ENCODE data around the gene ATP2A1. TPM values are rescaled to one million over a fixed set of nuclear protein-coding genes. Genes with fewer than 3 reads are reported as not detected.

ATP2A1 gene
- total RNA-seq, 1 experiment from 2014 or later, result 3.0 TPM

DNA sequence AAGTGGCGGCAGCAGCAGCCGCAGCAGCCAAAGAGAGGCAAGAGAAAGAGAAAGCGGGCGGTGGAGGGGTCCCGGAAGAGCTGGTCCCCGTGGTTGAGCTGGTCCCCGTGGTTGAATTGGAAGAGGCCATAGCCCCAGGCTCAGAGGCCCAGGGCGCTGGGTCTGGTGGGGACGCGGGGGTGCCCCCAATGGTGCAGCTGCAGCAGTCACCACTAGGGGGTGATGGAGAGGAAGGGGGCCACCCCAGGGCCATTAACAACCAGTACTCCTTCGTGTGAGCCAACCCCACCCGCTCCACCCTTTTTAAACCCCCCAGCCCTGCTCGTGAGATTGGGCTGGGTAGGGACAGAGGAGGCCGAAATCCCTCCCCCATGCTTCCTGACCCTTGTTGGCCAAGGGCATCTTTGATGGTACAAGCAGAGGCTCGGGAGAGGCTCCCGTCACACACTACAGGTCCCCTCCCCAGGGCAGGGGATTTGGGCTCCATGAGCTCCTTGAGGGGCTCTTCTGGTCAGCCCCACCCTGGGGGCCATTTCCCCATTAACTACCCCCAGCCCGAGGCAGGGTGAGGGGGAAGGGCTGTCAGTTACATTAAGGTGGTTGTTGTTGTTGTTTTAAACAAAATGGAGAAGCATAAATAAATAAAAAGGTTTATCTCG is 4.6 kb upstream of the ATP2A1 start:
- Histone ChIP-seq H3K9me3 (ENCODE audit: low read depth, low read length, poor library complexity, severe bottlenecking) (no peaks in the 10 kb centered on the region), H3K36me3 (ENCODE audit: insufficient read depth, low read length, poor library complexity, severe bottlenecking) (peaks cover 27% of the 10 kb centered on the region), H3K4me3 (ENCODE audit: low read depth, low read length, poor library complexity, severe bottlenecking) (no peak overlapping the region), H3K27me3 (replicated peaks; ENCODE audit: insufficient read depth, low read depth, low read length, poor library complexity) (no peaks in the 10 kb centered on the region), H3K27ac (ENCODE audit: low read depth, low read length, poor library complexity, severe bottlenecking) (no peak overlapping the region), H3K4me1 (ENCODE audit: insufficient read depth, low read length, poor library complexity, severe bottlenecking) (no peaks in the 10 kb centered on the region)
- TF ChIP-seq, protein P1, sequence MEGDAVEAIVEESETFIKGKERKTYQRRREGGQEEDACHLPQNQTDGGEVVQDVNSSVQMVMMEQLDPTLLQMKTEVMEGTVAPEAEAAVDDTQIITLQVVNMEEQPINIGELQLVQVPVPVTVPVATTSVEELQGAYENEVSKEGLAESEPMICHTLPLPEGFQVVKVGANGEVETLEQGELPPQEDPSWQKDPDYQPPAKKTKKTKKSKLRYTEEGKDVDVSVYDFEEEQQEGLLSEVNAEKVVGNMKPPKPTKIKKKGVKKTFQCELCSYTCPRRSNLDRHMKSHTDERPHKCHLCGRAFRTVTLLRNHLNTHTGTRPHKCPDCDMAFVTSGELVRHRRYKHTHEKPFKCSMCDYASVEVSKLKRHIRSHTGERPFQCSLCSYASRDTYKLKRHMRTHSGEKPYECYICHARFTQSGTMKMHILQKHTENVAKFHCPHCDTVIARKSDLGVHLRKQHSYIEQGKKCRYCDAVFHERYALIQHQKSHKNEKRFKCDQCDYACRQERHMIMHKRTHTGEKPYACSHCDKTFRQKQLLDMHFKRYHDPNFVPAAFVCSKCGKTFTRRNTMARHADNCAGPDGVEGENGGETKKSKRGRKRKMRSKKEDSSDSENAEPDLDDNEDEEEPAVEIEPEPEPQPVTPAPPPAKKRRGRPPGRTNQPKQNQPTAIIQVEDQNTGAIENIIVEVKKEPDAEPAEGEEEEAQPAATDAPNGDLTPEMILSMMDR (conservative IDR thresholded peaks at IDR 0.05; ENCODE audit: low read depth, low read length), result peak; percentile 77
- TF ChIP-seq EZH2 (IDR thresholded peaks at IDR 0.05; ENCODE audit: borderline replicate concordance, low read depth, low read length, poor library complexity, severe bottlenecking), result no peak
- DNase-seq (ENCODE audit: low spot score), result peak; percentile 43
- TSS peak; percentile 53 for BruUV-seq (replicated peaks)
- ChIA-PET POLR2A (ENCODE audit: low non-redundant PET) (no interaction called here), CTCF (no interaction called here)
- intact Hi-C loops (cut with micrococcal nuclease; ENCODE audit: unreplicated experiment), result loop anchor here (10.0 kb wide), 1 partner anchor 51 kb away; the partner anchor contains the start of gene RABEP2

GRCh38 chr16:28874406-28874805 is 3.9 kb upstream of the ATP2A1 start:
- no peak for DNase-seq (ENCODE audit: low spot score)
- CTCF ChIA-PET, result interaction anchor here (1.5 kb wide), 1 partner anchor 54 kb away, joined by 6 read pairs; no protein-coding TSS in a partner anchor
- intact Hi-C loops (cut with micrococcal nuclease; ENCODE audit: unreplicated experiment), result loop anchor here (10.0 kb wide), 1 partner anchor 50 kb away; the partner anchor contains the start of gene RABEP2
- Histone ChIP-seq H3K9me3 (ENCODE audit: low read depth, low read length, poor library complexity, severe bottlenecking) (no peaks in the 10 kb centered on the region), H3K36me3 (ENCODE audit: insufficient read depth, low read length, poor library complexity, severe bottlenecking) (peaks cover 20% of the 10 kb centered on the region), H3K4me1 (ENCODE audit: insufficient read depth, low read length, poor library complexity, severe bottlenecking) (no peaks in the 10 kb centered on the region), H3K4me3 (ENCODE audit: low read depth, low read length, poor library complexity, severe bottlenecking) (no peak overlapping the region), H3K27ac (ENCODE audit: low read depth, low read length, poor library complexity, severe bottlenecking) (no peak overlapping the region), H3K27me3 (replicated peaks; ENCODE audit: insufficient read depth, low read depth, low read length, poor library complexity) (no peaks in the 10 kb centered on the region)
- TF ChIP-seq, protein P1 (conservative IDR thresholded peaks at IDR 0.05; ENCODE audit: low read depth, low read length), result no peak
- no peak for TF ChIP-seq EZH2 (IDR thresholded peaks at IDR 0.05; ENCODE audit: borderline replicate concordance, low read depth, low read length, poor library complexity, severe bottlenecking)
- no TSS peak for BruUV-seq (replicated peaks)
- POLR2A ChIA-PET (ENCODE audit: low non-redundant PET), result no interaction called here

DNA sequence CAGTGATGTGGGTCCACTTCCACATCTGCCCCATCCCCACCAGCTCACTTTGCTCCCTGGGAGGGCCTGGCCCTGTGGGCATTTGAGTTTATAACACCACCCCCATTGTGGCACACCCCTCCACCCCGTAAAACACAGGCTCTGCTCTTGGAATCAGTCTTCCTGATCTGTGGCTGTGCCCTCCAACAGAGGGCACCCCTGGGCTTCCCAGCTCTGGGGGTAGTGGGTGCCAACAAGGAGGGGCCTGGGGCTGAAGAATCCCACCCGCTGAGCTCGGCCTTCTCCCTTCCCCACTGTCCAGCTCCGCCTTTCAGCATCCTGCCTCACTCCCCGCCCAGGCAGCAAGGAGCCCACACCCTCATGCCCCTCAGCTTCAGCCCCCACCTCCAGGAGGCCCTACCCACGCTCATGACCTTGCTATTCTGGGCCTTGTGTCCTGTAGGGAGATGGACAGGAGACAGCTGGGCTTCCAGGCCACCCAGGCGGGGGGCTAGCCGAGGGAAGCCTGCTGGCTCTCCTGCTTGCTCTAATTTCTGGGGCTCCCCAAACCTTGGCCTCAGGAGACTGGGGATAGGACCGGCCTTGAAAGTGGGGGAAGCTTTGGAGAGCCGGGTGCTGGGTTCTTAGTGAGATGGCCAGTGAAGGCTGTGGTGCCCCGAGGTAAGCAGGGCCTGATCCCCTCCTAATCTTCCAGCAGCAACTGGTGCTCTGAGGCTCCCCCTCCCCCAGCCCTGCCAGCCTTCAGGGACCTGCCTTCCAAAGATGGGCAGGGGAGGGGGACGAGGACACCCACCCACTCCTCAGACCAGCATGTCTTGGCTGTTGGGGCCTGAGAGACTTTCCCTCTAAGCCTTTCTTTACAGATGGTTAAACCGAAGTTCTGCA is 2.9 kb upstream of the ATP2A1 start:
- no peak for DNase-seq (ENCODE audit: low spot score)
- TF ChIP-seq, protein P1 (conservative IDR thresholded peaks at IDR 0.05; ENCODE audit: low read depth, low read length), result no peak
- no peak for TF ChIP-seq EZH2 (IDR thresholded peaks at IDR 0.05; ENCODE audit: borderline replicate concordance, low read depth, low read length, poor library complexity, severe bottlenecking)
- intact Hi-C loops (cut with micrococcal nuclease; ENCODE audit: unreplicated experiment), result loop anchor here (10.0 kb wide), 1 partner anchor 49 kb away; the partner anchor contains the start of gene RABEP2
- H3K36me3 ChIP-seq (ENCODE audit: insufficient read depth, low read length, poor library complexity, severe bottlenecking), result peaks cover 11% of the 10 kb centered on the region
- H3K9me3 ChIP-seq (ENCODE audit: low read depth, low read length, poor library complexity, severe bottlenecking), result no peaks in the 10 kb centered on the region
- ChIA-PET POLR2A (ENCODE audit: low non-redundant PET) (no interaction called here), CTCF (interaction anchor here (1.5 kb wide), 1 partner anchor 53 kb away, joined by 6 read pairs; no protein-coding TSS in a partner anchor)
- H3K27me3 ChIP-seq (replicated peaks; ENCODE audit: insufficient read depth, low read depth, low read length, poor library complexity), result no peaks in the 10 kb centered on the region
- H3K4me1 ChIP-seq (ENCODE audit: insufficient read depth, low read length, poor library complexity, severe bottlenecking), result no peaks in the 10 kb centered on the region
- peak overlapping the region; percentile 16 for H3K27ac ChIP-seq (ENCODE audit: low read depth, low read length, poor library complexity, severe bottlenecking)
- no TSS peak for BruUV-seq (replicated peaks)
- no peak overlapping the region for H3K4me3 ChIP-seq (ENCODE audit: low read depth, low read length, poor library complexity, severe bottlenecking)

All from A673 (cell line).